NB4 (cell line): ENCODE data around the gene MEIS1.

Experiments
- TF ChIP-seq, protein P1 (sequence below): IDR thresholded peaks from 2 replicates; pipeline ENCODE4 v1.6.1; 2011; ENCODE audit warnings: low read depth, low read length
- TF ChIP-seq, protein P2 (sequence below): IDR thresholded peaks from one replicate; pipeline ENCODE4 v1.5.1; 2012; ENCODE audit warnings: low read depth, low read length

DNA sequence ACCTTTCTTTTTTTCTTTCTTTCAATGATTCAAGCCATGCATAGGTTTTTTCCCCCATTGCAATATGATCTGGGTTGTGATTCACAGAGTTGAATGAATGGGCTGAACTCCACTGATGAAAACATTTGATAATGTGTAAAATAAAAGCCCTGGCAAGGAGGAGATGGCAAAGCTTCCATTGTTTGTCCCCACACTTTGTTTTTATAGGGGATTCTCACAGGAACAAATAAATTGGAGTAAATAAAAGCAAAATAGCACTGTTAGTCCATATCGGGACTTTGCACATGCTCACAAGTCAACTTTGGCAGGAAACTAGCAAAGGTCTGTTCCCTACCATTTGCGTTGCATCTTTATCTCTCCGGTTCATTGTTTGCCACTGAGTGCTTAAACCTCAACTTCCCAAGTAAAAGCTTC is 55.7 kb downstream of the MEIS1 start:
- TF ChIP-seq, protein P1, sequence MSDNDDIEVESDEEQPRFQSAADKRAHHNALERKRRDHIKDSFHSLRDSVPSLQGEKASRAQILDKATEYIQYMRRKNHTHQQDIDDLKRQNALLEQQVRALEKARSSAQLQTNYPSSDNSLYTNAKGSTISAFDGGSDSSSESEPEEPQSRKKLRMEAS: no peak
- TF ChIP-seq, protein P2, sequence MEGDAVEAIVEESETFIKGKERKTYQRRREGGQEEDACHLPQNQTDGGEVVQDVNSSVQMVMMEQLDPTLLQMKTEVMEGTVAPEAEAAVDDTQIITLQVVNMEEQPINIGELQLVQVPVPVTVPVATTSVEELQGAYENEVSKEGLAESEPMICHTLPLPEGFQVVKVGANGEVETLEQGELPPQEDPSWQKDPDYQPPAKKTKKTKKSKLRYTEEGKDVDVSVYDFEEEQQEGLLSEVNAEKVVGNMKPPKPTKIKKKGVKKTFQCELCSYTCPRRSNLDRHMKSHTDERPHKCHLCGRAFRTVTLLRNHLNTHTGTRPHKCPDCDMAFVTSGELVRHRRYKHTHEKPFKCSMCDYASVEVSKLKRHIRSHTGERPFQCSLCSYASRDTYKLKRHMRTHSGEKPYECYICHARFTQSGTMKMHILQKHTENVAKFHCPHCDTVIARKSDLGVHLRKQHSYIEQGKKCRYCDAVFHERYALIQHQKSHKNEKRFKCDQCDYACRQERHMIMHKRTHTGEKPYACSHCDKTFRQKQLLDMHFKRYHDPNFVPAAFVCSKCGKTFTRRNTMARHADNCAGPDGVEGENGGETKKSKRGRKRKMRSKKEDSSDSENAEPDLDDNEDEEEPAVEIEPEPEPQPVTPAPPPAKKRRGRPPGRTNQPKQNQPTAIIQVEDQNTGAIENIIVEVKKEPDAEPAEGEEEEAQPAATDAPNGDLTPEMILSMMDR: no peak
